NCI-H226 (cell line): ENCODE measurements around the gene P4HA1.
A peak's percentile ranks its signal among the peaks of the same experiment; 100 is the strongest.
"Not testable (repeated sequence)": the region's sequence is repeated elsewhere in the genome, so short reads cannot be mapped to it uniquely, and the experiment has no call there.

Experiments used
- DNase-seq: peaks from one replicate; pipeline ENCODE4 v3.0.0-alpha.2; 2015

The P4HA1 gene

GRCh38 chr10:73042130-73042529 lies 54.5 kb downstream of the P4HA1 start:
- no peak for DNase-seq

- no peak for DNase-seq
Observed at GRCh38 chr10:73039635-73040034, 57.0 kb downstream of the P4HA1 start.

GRCh38 chr10:73036285-73036684 lies 60.4 kb downstream of the P4HA1 start:
- DNase-seq: peak; percentile 39

- DNase-seq: no peak
Observed at GRCh38 chr10:73032536-73032935, 64.1 kb downstream of the P4HA1 start.

GRCh38 chr10:73026623-73027022 lies 70.0 kb downstream of the P4HA1 start:
- DNase-seq: not testable (repeated sequence)

- DNase-seq: not testable (repeated sequence)
Observed at GRCh38 chr10:73023455-73024070, 73.1 kb downstream of the P4HA1 start.

- not testable (repeated sequence) for DNase-seq
Observed at GRCh38 chr10:73022961-73023360, 73.7 kb downstream of the P4HA1 start.

GRCh38 chr10:73021538-73022164 lies 75.0 kb downstream of the P4HA1 start:
- DNase-seq: not testable (repeated sequence)

GRCh38 chr10:73021050-73021449 lies 75.6 kb downstream of the P4HA1 start:
- no peak for DNase-seq

GRCh38 chr10:73019100-73019499 lies 77.6 kb downstream of the P4HA1 start:
- no peak for DNase-seq

- no peak for DNase-seq
Observed at GRCh38 chr10:73018632-73019031, 78.0 kb downstream of the P4HA1 start.

- DNase-seq: no peak
Observed at GRCh38 chr10:73017955-73018480, 78.6 kb downstream of the P4HA1 start.

GRCh38 chr10:73015779-73016178 lies 80.9 kb downstream of the P4HA1 start:
- no peak for DNase-seq

GRCh38 chr10:73003822-73004221 lies 92.8 kb downstream of the P4HA1 start:
- no peak for DNase-seq

- DNase-seq: no peak
Observed at GRCh38 chr10:73000973-73001372, 95.7 kb downstream of the P4HA1 start.

GRCh38 chr10:72997099-72997498 lies 99.6 kb downstream of the P4HA1 start:
- no peak for DNase-seq

GRCh38 chr10:72995459-72995858 lies 101.2 kb downstream of the P4HA1 start:
- DNase-seq: not testable (repeated sequence)

- not testable (repeated sequence) for DNase-seq
Observed at GRCh38 chr10:72989771-72990170, 106.9 kb downstream of the P4HA1 start.

- DNase-seq: not testable (repeated sequence)
Observed at GRCh38 chr10:72984618-72985017, 112.0 kb downstream of the P4HA1 start.

GRCh38 chr10:72981882-72982529 lies 114.7 kb downstream of the P4HA1 start:
- DNase-seq: no peak

- DNase-seq: no peak
Observed at GRCh38 chr10:72981028-72981881, 115.4 kb downstream of the P4HA1 start.

- DNase-seq: no peak
Observed at GRCh38 chr10:72980348-72980747, 116.3 kb downstream of the P4HA1 start.

- DNase-seq: no peak
Observed at GRCh38 chr10:72979709-72980108, 117.0 kb downstream of the P4HA1 start.
